ENCODE results near the gene ICAM2. TPM values are rescaled to one million over a fixed set of nuclear protein-coding genes. Genes with fewer than 3 reads are reported as not detected.

ICAM2 gene
- total RNA-seq, 4 donors from 2014 or later = 39.7 to 82.4 (median 56.3) TPM

DNA sequence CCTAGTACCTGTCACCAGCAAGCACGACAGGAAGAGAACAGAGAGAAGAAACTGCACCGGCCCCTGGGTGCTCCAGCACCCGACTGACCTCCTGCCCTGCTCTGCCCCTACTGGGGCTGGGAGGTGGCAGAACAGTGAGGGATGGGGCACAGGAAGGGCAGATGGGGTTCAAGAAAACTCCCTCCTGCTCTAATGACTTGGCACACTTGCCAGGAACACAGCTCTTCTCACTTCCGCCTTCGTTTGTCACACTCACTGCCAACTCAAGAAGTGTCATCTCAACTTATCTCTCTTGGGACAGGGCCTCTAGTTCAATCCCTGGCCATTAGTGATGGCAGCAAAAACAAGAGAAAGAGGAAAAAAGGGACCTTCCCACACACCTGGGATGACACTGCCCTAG, 42.7 kb upstream of the ICAM2 start:
- TF ChIP-seq, protein P1, sequence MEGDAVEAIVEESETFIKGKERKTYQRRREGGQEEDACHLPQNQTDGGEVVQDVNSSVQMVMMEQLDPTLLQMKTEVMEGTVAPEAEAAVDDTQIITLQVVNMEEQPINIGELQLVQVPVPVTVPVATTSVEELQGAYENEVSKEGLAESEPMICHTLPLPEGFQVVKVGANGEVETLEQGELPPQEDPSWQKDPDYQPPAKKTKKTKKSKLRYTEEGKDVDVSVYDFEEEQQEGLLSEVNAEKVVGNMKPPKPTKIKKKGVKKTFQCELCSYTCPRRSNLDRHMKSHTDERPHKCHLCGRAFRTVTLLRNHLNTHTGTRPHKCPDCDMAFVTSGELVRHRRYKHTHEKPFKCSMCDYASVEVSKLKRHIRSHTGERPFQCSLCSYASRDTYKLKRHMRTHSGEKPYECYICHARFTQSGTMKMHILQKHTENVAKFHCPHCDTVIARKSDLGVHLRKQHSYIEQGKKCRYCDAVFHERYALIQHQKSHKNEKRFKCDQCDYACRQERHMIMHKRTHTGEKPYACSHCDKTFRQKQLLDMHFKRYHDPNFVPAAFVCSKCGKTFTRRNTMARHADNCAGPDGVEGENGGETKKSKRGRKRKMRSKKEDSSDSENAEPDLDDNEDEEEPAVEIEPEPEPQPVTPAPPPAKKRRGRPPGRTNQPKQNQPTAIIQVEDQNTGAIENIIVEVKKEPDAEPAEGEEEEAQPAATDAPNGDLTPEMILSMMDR (IDR thresholded peaks at IDR 0.05 in 4 of 5, conservative IDR thresholded peaks at IDR 0.05 in 1 of 5) = no peak
- TF ChIP-seq POLR2A (IDR thresholded peaks at IDR 0.05) = no peak
- H3K27me3 ChIP-seq = no peaks in the 10 kb centered on the region
- intact Hi-C loops (cut with DNase I; ENCODE audit: low total_unique reads) (loop anchor here (2.0 kb wide), 1 partner anchor 68 kb away; the partner anchor contains the start of gene ERN1), in situ Hi-C loops (cut with MboI; ENCODE audit: low sequenced_read_pairs in 4 of 4) (loop anchor here in 1 of 4 donors (25.0 kb wide), 1 partner anchor 224 kb away; no protein-coding TSS in a partner anchor)
- DNase-seq = no peak
- ATAC-seq = no peak
- peaks cover 0 to 24% of the 10 kb centered on the region in 2 donors for H3K36me3 ChIP-seq
- no peaks in the 10 kb centered on the region for H3K4me1 ChIP-seq
- no peak overlapping the region for H3K4me3 ChIP-seq
- H3K9me3 ChIP-seq = no peaks in the 10 kb centered on the region
- H3K27ac ChIP-seq = no peak overlapping the region

DNA sequence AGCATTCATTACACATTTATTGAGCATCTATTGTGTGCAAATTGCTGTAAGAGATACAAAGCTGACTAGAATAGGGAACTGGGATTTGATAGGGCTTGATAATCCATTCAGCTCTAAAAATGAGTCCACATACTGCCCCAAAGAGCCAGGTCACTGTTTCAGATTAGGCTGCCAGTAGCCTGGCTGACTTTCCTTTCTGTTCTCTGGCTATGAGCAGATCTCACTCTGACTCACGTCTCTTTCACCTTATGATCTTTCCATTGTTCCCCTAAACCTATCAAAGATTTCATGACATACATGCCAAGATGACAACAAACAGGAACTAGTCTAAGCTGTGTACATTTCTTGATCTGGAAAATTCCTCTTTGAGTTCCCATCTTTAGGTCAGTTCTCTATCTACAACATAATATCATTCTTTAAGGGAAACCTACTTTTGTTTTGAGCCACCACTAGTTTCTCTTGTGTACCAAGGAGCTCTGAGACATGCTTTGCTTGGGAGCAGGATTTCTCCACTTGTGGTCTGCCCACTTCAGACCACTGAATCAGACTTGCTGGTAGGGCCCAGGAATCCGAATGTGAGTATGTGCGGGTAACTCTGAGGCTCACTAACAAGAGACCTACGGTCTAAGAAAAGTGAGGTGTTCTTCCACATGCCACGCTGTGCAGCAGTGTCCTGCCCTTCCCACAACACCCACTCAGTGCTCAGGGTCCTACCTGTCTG, 40.9 kb upstream of the ICAM2 start:
- peaks cover 0 to 29% of the 10 kb centered on the region in 2 donors for H3K36me3 ChIP-seq
- in situ Hi-C loops (cut with MboI; ENCODE audit: low sequenced_read_pairs in 4 of 4) = loop anchor here in 1 of 4 donors (25.0 kb wide), 1 partner anchor 226 kb away; no protein-coding TSS in a partner anchor
- no peak for TF ChIP-seq POLR2A (IDR thresholded peaks at IDR 0.05)
- H3K9me3 ChIP-seq = no peaks in the 10 kb centered on the region
- H3K27me3 ChIP-seq = no peaks in the 10 kb centered on the region
- no peak for DNase-seq
- intact Hi-C loops (cut with DNase I; ENCODE audit: low total_unique reads) = no loop called here
- no peak overlapping the region for H3K27ac ChIP-seq
- no peak overlapping the region for H3K4me3 ChIP-seq
- no peaks in the 10 kb centered on the region for H3K4me1 ChIP-seq
- ATAC-seq = no peak

DNA sequence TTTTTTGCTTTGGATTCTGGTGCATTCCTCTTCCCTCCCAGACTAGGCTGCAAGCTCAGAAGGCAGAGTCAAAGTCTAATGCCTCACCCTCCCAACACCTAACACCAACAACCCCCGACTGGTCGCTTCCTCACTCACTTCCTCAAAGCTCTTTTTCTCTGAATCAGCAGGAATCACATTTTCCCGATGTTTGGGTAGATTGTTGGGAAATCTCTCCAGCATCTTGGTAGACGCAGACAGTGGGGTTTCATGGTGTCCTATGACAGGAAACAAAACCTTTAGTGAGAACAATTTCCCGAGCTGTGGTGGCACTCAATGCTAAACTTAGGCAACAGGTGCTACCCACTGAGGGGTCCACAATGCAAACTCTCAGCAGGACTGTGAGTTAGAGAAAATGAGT, 39.9 kb upstream of the ICAM2 start:
- ATAC-seq (no peak), DNase-seq (no peak)
- H3K4me1 ChIP-seq = no peaks in the 10 kb centered on the region
- no peaks in the 10 kb centered on the region for H3K27me3 ChIP-seq
- intact Hi-C loops (cut with DNase I; ENCODE audit: low total_unique reads) (no loop called here), in situ Hi-C loops (cut with MboI; ENCODE audit: low sequenced_read_pairs in 4 of 4) (loop anchor here in 1 of 4 donors (25.0 kb wide), 1 partner anchor 227 kb away; no protein-coding TSS in a partner anchor)
- no peak for TF ChIP-seq POLR2A (IDR thresholded peaks at IDR 0.05)
- peaks cover 0 to 39% of the 10 kb centered on the region in 2 donors for H3K36me3 ChIP-seq
- no peak overlapping the region for H3K27ac ChIP-seq
- H3K4me3 ChIP-seq = no peak overlapping the region
- H3K9me3 ChIP-seq = no peaks in the 10 kb centered on the region

DNA sequence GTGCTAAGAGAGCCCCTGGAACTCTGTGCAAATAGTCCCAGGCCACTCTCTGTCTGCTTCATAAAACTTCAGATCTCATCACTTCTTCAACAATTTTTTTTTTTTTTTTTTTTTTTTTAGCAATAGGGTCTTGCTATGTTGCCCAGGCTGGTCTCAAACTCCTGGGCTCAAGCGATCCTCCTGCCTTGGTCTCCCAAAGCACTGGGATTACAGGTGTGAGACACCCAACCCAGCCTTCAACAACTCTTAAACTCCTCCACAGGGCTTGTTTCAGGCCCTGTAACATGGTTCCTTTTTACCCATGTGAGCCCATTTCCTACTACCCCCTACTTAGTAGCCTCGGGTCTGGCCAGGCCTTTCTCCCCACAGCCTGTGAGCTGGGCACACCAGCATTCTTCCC, 39.3 kb upstream of the ICAM2 start:
- intact Hi-C loops (cut with DNase I; ENCODE audit: low total_unique reads) (no loop called here), in situ Hi-C loops (cut with MboI; ENCODE audit: low sequenced_read_pairs in 4 of 4) (loop anchor here in 1 of 4 donors (25.0 kb wide), 1 partner anchor 228 kb away; no protein-coding TSS in a partner anchor)
- Histone ChIP-seq H3K36me3 (peaks cover 0 to 40% of the 10 kb centered on the region in 2 donors), H3K4me1 (no peaks in the 10 kb centered on the region), H3K9me3 (no peaks in the 10 kb centered on the region), H3K27me3 (no peaks in the 10 kb centered on the region), H3K27ac (no peak overlapping the region), H3K4me3 (no peak overlapping the region)
- DNase-seq = no peak
- TF ChIP-seq, protein P1 (IDR thresholded peaks at IDR 0.05 in 4 of 5, conservative IDR thresholded peaks at IDR 0.05 in 1 of 5) = no peak
- TF ChIP-seq POLR2A (IDR thresholded peaks at IDR 0.05) = no peak
- no peak for ATAC-seq

DNA sequence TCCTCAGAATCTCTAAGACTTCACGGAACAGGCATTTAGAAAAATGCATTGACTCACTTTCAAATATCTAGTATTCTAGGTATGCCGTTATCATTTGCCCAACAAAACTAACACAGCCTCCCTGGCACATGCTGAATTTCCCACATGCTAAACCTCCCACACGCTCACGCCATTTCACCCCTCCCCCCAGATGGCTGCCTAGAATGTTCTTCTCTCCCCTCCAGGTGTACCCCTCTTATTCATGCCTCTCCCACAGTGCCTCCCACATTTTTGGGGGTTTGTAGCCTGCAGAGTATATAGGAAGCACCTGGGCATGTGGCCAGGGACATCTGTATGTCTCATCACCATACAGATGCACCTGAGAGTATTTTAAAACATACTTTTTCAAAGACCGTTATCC, 38.2 kb upstream of the ICAM2 start:
- no peaks in the 10 kb centered on the region for H3K4me1 ChIP-seq
- in situ Hi-C loops (cut with MboI; ENCODE audit: low sequenced_read_pairs in 4 of 4) = loop anchor here in 1 of 4 donors (25.0 kb wide), 1 partner anchor 229 kb away; no protein-coding TSS in a partner anchor
- H3K27ac ChIP-seq = no peak overlapping the region
- ATAC-seq (no peak), DNase-seq (no peak)
- intact Hi-C loops (cut with DNase I; ENCODE audit: low total_unique reads) = no loop called here
- no peaks in the 10 kb centered on the region for H3K27me3 ChIP-seq
- H3K4me3 ChIP-seq = no peak overlapping the region
- H3K36me3 ChIP-seq = peaks cover 0 to 48% of the 10 kb centered on the region in 2 donors
- TF ChIP-seq, protein P1 (IDR thresholded peaks at IDR 0.05 in 4 of 5, conservative IDR thresholded peaks at IDR 0.05 in 1 of 5) = no peak
- TF ChIP-seq POLR2A (IDR thresholded peaks at IDR 0.05) = no peak
- H3K9me3 ChIP-seq = no peaks in the 10 kb centered on the region
